Psoas muscle (tissue), 8 donors: ENCODE data around the gene ADRA2B. TPM values are rescaled to one million over a fixed set of nuclear protein-coding genes. Genes with fewer than 3 reads are reported as not detected.
A peak's percentile ranks its signal among the peaks of the same experiment; 100 is the strongest.
"Not testable (repeated sequence)": the region's sequence is repeated elsewhere in the genome, so short reads cannot be mapped to it uniquely, and the experiment has no call there.

Source experiments
- ATAC-seq, 4 donors: fragments of 200-7000 bp; cut with Tn5 transposase; one replicate each; pipeline ENCODE4 v1.9.1; 2020; ENCODE audit warnings: moderate library complexity in 3 of 4, mild to moderate bottlenecking in 2 of 4
- DNase-seq, 2 donors: peaks; one replicate each; pipeline ENCODE4 v3.0.0-alpha.2; 2020
- H3K27ac ChIP-seq: fragments of 200-600 bp; one replicate; pipeline ENCODE4 v1.8.0; 2022
- H3K27me3 ChIP-seq, 3 donors: fragments of 200-600 bp in 1 of 3; one replicate each; pipeline versions ENCODE4 v1.6.1 to v1.8.0; 2013 to 2022; ENCODE audit warnings: low read length in 2 of 3, mild to moderate bottlenecking in 2 of 3, moderate library complexity in 1 of 3; ENCODE audit not compliant: insufficient read depth in 3 of 3
- H3K36me3 ChIP-seq, 2 donors: fragments of 200-600 bp in 1 of 2; one replicate each; pipeline versions ENCODE4 v1.6.1 to v1.8.0; 2013 to 2022; ENCODE audit warnings: low read depth in 1 of 2, mild to moderate bottlenecking in 1 of 2, moderate library complexity in 1 of 2; ENCODE audit not compliant: insufficient read depth in 1 of 2
- H3K4me1 ChIP-seq: fragments of 200-600 bp; one replicate; pipeline ENCODE4 v1.8.0; 2022
- H3K4me3 ChIP-seq: fragments of 200-600 bp; one replicate; pipeline ENCODE4 v1.8.0; 2022; ENCODE audit warnings: mild to moderate bottlenecking
- H3K9me3 ChIP-seq: fragments of 200-600 bp; one replicate; pipeline ENCODE4 v1.8.0; 2022
- CTCF ChIP-seq: fragments of 200-600 bp; IDR thresholded peaks from one replicate; pipeline ENCODE4 v1.8.0; 2022; ENCODE audit warnings: antibody characterized with exemption
- WGBS, 3 donors: extraction: QIAGEN DNeasy Blood & Tissue Kit; methylation state at CpG; one replicate each; pipeline versions ENCODE4 v1.1.6 to v1.1.7; 2013; 5-methylcytosine and 5-hydroxymethylcytosine counted together
- intact Hi-C, 2 donors: fragments of 100-400 bp; cut with DNase I; formaldehyde crosslinking; loops; one replicate each; pipeline versions ENCODE4 v1.11.0 to v1.14.2; 2022
- polyA plus RNA-seq, 3 donors: library from polyadenylated mRNA; stranded (reverse); fragments of 200-250 nt; gene quantifications; one replicate each; pipeline ENCODE4 v1.2.3, GENCODE V29; 2013
- total RNA-seq, 4 donors: library from RNA; stranded (reverse); fragmentation: NEBNext Ultra II Directional in 2 of 4; extraction: Animal tissue kit (Norgen Biotek cat#: 25700) in 2 of 4; gene quantifications; one replicate each; pipeline versions ENCODE4 v1.2.1 to v1.2.4, GENCODE V29; 2021 to 2023
- donor health status: healthy with polysubstance abuse.
- donor health status: DM: no; HTN: no; CAD: no; lungs with moderate emphysema.
- donor health status: Bipolar disorder and iron deficiency.
- donor health status: healthy.
- donor health status: DM: yes; HTN: yes; CAD: no.
- donor health status: DM: no; HTN: no; CAD: no.
- donor health status: DM: no; HTN: no; CAD: no.
- donor health status: DM: yes; HTN: yes; CAD: no.

ADRA2B gene
- total and polyA plus RNA-seq, 7 donors = 1.6 to 5.3 (median 2.1) TPM

- intact Hi-C loops = loop anchor here in 1 of 2 donors (10.0 kb wide), 1 partner anchor 1628 kb away; no protein-coding TSS in a partner anchor
- not testable (repeated sequence) for H3K4me1 ChIP-seq, H3K27ac ChIP-seq, H3K9me3 ChIP-seq, H3K27me3 ChIP-seq, H3K36me3 ChIP-seq, ATAC-seq, H3K4me3 ChIP-seq, DNase-seq
- 93 to 96% (median 95%) methylated on average over 3 to 4 of the region's 7 CpGs for WGBS, 3 donors
Observed at GRCh38 chr2:96066511-96066910, 49.9 kb downstream of the ADRA2B start.

GRCh38 chr2:96065954-96066353 is 50.4 kb downstream of the ADRA2B start:
- not testable (repeated sequence) for H3K27me3 ChIP-seq, DNase-seq, H3K27ac ChIP-seq, H3K4me3 ChIP-seq, ATAC-seq, H3K9me3 ChIP-seq, H3K36me3 ChIP-seq, H3K4me1 ChIP-seq
- intact Hi-C loops = loop anchor here in 1 of 2 donors (10.0 kb wide), 1 partner anchor 1629 kb away; no protein-coding TSS in a partner anchor
- WGBS, 3 donors = 83 to 94% (median 89%) methylated on average over 4 of the region's 4 CpGs

GRCh38 chr2:96065381-96065930 is 50.9 kb downstream of the ADRA2B start:
- intact Hi-C loops = loop anchor here in 1 of 2 donors (10.0 kb wide), 1 partner anchor 1629 kb away; no protein-coding TSS in a partner anchor
- TF ChIP-seq CTCF = no peak
- WGBS, 3 donors = 80 to 88% (median 81%) methylated on average over 4 of the region's 4 CpGs
- H3K36me3 ChIP-seq = no peaks in the 10 kb centered on the region
- H3K4me3 ChIP-seq = no peak overlapping the region
- DNase-seq = no peak
- H3K4me1 ChIP-seq = no peaks in the 10 kb centered on the region
- H3K9me3 ChIP-seq = no peaks in the 10 kb centered on the region
- no peaks in the 10 kb centered on the region for H3K27me3 ChIP-seq
- no peak overlapping the region for H3K27ac ChIP-seq
- no peak for ATAC-seq

GRCh38 chr2:96064760-96065159 is 51.6 kb downstream of the ADRA2B start:
- ATAC-seq = not testable (repeated sequence)
- intact Hi-C loops = loop anchor here in 1 of 2 donors (10.0 kb wide), 1 partner anchor 1630 kb away; no protein-coding TSS in a partner anchor

GRCh38 chr2:96064047-96064675 is 52.2 kb downstream of the ADRA2B start:
- not testable (repeated sequence) for DNase-seq, H3K36me3 ChIP-seq, H3K27ac ChIP-seq, H3K4me1 ChIP-seq, H3K4me3 ChIP-seq, H3K27me3 ChIP-seq, ATAC-seq, H3K9me3 ChIP-seq
- WGBS, 3 donors = 80 to 100% (median 96%) methylated on average over 1 of the region's 3 CpGs
- intact Hi-C loops = loop anchor here in 1 of 2 donors (10.0 kb wide), 1 partner anchor 1631 kb away; no protein-coding TSS in a partner anchor

More at GRCh38 chr2:96064760-96065159, 51.6 kb downstream of the ADRA2B start:
- not testable (repeated sequence) for DNase-seq, H3K36me3 ChIP-seq, H3K27me3 ChIP-seq, H3K4me1 ChIP-seq, H3K27ac ChIP-seq, H3K9me3 ChIP-seq, H3K4me3 ChIP-seq

GRCh38 chr2:96063116-96063899 is 53.1 kb downstream of the ADRA2B start:
- intact Hi-C loops = loop anchor here in 1 of 2 donors (10.0 kb wide), 1 partner anchor 1631 kb away; no protein-coding TSS in a partner anchor
- TF ChIP-seq CTCF = peak; percentile 30
- H3K27ac ChIP-seq, H3K9me3 ChIP-seq, H3K4me3 ChIP-seq, H3K36me3 ChIP-seq, DNase-seq, H3K27me3 ChIP-seq, H3K4me1 ChIP-seq: not testable (repeated sequence)
- 44 to 52% (median 51%) methylated on average over 7 to 11 of the region's 12 CpGs for WGBS, 3 donors
- ATAC-seq = peak; percentile 59 to 70 (median 67)

Other genes starting within 250 kb of the ADRA2B start
- gene ANKRD36C, start 124.7 kb downstream of the ADRA2B start, total RNA-seq = 1 to 10 TPM; 1.1 to 5.0 (median 2.1) TPM
- gene ANKRD36C, start 124.7 kb downstream of the ADRA2B start, polyA plus RNA-seq = 1 to 10 TPM in 1 of 3 donors, under 1 TPM in 2; 0.16 to 1.0 (median 0.17) TPM
- gene GPAT2, start 81.7 kb downstream of the ADRA2B start, total RNA-seq = 1 to 10 TPM; 6.2 to 7.8 (median 6.7) TPM
- gene GPAT2, start 81.7 kb downstream of the ADRA2B start, polyA plus RNA-seq = 1 to 10 TPM; 3.2 to 6.9 (median 6.1) TPM
- not detected for gene ASTL, start 21.9 kb upstream of the ADRA2B start, total RNA-seq
- gene ASTL, start 21.9 kb upstream of the ADRA2B start, polyA plus RNA-seq = under 1 TPM in 1 of 3 donors, not detected in 2; 0.03 TPM
- gene DUSP2, start 28.9 kb upstream of the ADRA2B start, total RNA-seq = 1 to 10 TPM in 3 of 4 donors, under 1 TPM in 1; 0.64 to 2.4 (median 1.8) TPM
- gene DUSP2, start 28.9 kb upstream of the ADRA2B start, polyA plus RNA-seq = 1 to 10 TPM; 3.1 to 5.8 (median 4.1) TPM
- 100 to 1,000 TPM; 162 to 290 (median 231) TPM for gene STARD7, start 92.3 kb upstream of the ADRA2B start, total RNA-seq
- gene STARD7, start 92.3 kb upstream of the ADRA2B start, polyA plus RNA-seq = 100 to 1,000 TPM; 111 to 472 (median 125) TPM
- gene TMEM127, start 149.4 kb upstream of the ADRA2B start, total RNA-seq = 10 to 100 TPM; 23.1 to 33.0 (median 28.3) TPM
- 10 to 100 TPM; 18.1 to 39.9 (median 21.2) TPM for gene TMEM127, start 149.4 kb upstream of the ADRA2B start, polyA plus RNA-seq
- gene CIAO1, start 149.7 kb upstream of the ADRA2B start, total RNA-seq = 10 to 100 TPM; 44.0 to 61.0 (median 56.5) TPM
- gene CIAO1, start 149.7 kb upstream of the ADRA2B start, polyA plus RNA-seq = 10 to 100 TPM; 36.8 to 91.6 (median 80.5) TPM
- 10 to 100 TPM; 61.1 to 83.1 (median 77.6) TPM for gene SNRNP200, start 189.0 kb upstream of the ADRA2B start, total RNA-seq
- gene SNRNP200, start 189.0 kb upstream of the ADRA2B start, polyA plus RNA-seq = 10 to 100 TPM; 47.6 to 73.7 (median 69.5) TPM
- 1 to 10 TPM in 2 of 4 donors, under 1 TPM in 2; 0.42 to 1.2 (median 0.92) TPM for gene ITPRIPL1, start 208.7 kb upstream of the ADRA2B start, total RNA-seq
- gene ITPRIPL1, start 208.7 kb upstream of the ADRA2B start, polyA plus RNA-seq = under 1 TPM; 0.31 to 0.60 (median 0.38) TPM
- under 1 TPM; 0.32 to 0.62 (median 0.51) TPM for gene NCAPH, start 219.2 kb upstream of the ADRA2B start, total RNA-seq
- under 1 TPM; 0.30 to 0.43 (median 0.31) TPM for gene NCAPH, start 219.2 kb upstream of the ADRA2B start, polyA plus RNA-seq